H1 (cell line): ENCODE measurements around the gene RPTOR. TPM values are rescaled to one million over a fixed set of nuclear protein-coding genes. Genes with fewer than 3 reads are reported as not detected.

Experiments
- CHD7 ChIP-seq: fragments of 300-600 bp; sonication (generic); IDR thresholded peaks from 2 replicates; pipeline ENCODE4 v1.7.1; 2012; ENCODE audit warnings: low read length, moderate library complexity, mild to moderate bottlenecking, inconsistent platforms; ENCODE audit not compliant: insufficient replicate concordance
- RXRA ChIP-seq: IDR thresholded peaks from 2 replicates; pipeline ENCODE4 v1.6.1; 2011; ENCODE audit warnings: low read depth, mild to moderate bottlenecking, low read length, moderate library complexity; ENCODE audit not compliant: insufficient read depth
- polyA plus RNA-seq, 7 experiments: library from polyadenylated mRNA; depleted of rRNA in 3 of 7; stranded (reverse) in 5 of 7; unstranded in 2 of 7; fragments of >200 nt in 5 of 7; fragments of 200-250 nt in 2 of 7; gene quantifications; 1 replicate in 5 of 7; 2 replicates in 1 of 7; 4 replicates in 1 of 7; pipeline versions ENCODE4 v1.2.1 to v1.2.3, GENCODE V29; 2011 to 2013; ENCODE audit warnings: missing spikeins in 2 of 7, mixed read lengths in 2 of 7
- total RNA-seq: library from RNA; stranded (reverse); fragmentation: NEBNext Ultra II Directional; extraction: Animal tissue kit (Norgen Biotek cat#: 25700); gene quantifications from 2 replicates; pipeline ENCODE4 v1.2.1, GENCODE V29; 2021

The RPTOR gene
- total and polyA plus RNA-seq, 2 of the 8 experiments (the other 6 are each of a cell fraction or from before 2014, with no cell fraction given) = 6.9 to 28.7 TPM

- TF ChIP-seq CHD7 = no peak
- TF ChIP-seq RXRA = no peak
These were observed 303.9 kb downstream of the RPTOR start (continued) for GRCh38 chr17:80848449-80849102.
